GM19452 (cell line): Measurements from ENCODE around the gene LEMD2.

Experiments used
- ATAC-seq: cut with Tn5 transposase; IDR thresholded peaks from one replicate; pipeline ENCODE4 v1.9.1; 2021; ENCODE audit not compliant: unreplicated experiment

The LEMD2 gene

GRCh38 chr6:33777398-33778388, 11.2 kb downstream of the LEMD2 start:
- ATAC-seq = no peak

- ATAC-seq = no peak
Measured at GRCh38 chr6:33776764-33777163, 12.2 kb downstream of the LEMD2 start.

- no peak for ATAC-seq
Measured at GRCh38 chr6:33776186-33776585, 12.7 kb downstream of the LEMD2 start.

GRCh38 chr6:33774774-33775173, 14.2 kb downstream of the LEMD2 start:
- ATAC-seq = no peak

- ATAC-seq = no peak
Measured at GRCh38 chr6:33772902-33773472, 15.9 kb downstream of the LEMD2 start.

GRCh38 chr6:33772082-33772830, 16.7 kb downstream of the LEMD2 start:
- ATAC-seq = no peak

GRCh38 chr6:33771146-33772081, 17.5 kb downstream of the LEMD2 start:
- no peak for ATAC-seq

GRCh38 chr6:33770833-33771145, 18.1 kb downstream of the LEMD2 start:
- no peak for ATAC-seq

- ATAC-seq = no peak
Measured at GRCh38 chr6:33770124-33770832, 18.7 kb downstream of the LEMD2 start.

GRCh38 chr6:33769248-33769821, 19.6 kb downstream of the LEMD2 start:
- no peak for ATAC-seq

- ATAC-seq = no peak
Measured at GRCh38 chr6:33768644-33769120, 20.2 kb downstream of the LEMD2 start.

GRCh38 chr6:33766921-33767907, 21.7 kb downstream of the LEMD2 start:
- no peak for ATAC-seq

GRCh38 chr6:33765368-33765767, 23.6 kb downstream of the LEMD2 start:
- no peak for ATAC-seq

- ATAC-seq = no peak
Measured at GRCh38 chr6:33764036-33764435, 24.9 kb downstream of the LEMD2 start.

GRCh38 chr6:33763483-33763882, 25.4 kb downstream of the LEMD2 start:
- no peak for ATAC-seq

- ATAC-seq = no peak
Measured at GRCh38 chr6:33762713-33763112, 26.2 kb downstream of the LEMD2 start.

GRCh38 chr6:33761922-33762629, 26.9 kb downstream of the LEMD2 start:
- no peak for ATAC-seq

GRCh38 chr6:33761581-33761921, 27.4 kb downstream of the LEMD2 start:
- ATAC-seq = no peak
